HepG2 (cell line): ENCODE results near the gene MEF2A. TPM values are rescaled to one million over a fixed set of nuclear protein-coding genes. Genes with fewer than 3 reads are reported as not detected.

Source experiments
- BORCS8-MEF2B ChIP-seq: sonication (generic); formaldehyde crosslinking; IDR thresholded peaks from 2 replicates; pipeline ENCODE4 v1.8.0; 2022; ENCODE audit warnings: mild to moderate bottlenecking, missing genetic modification reagents
- KDM1A ChIP-seq: IDR thresholded peaks from 2 replicates; pipeline ENCODE4 v1.6.1; 2016; ENCODE audit warnings: missing compliant biosample characterization
- KMT2B ChIP-seq: IDR thresholded peaks from 2 replicates; pipeline ENCODE4 v1.6.1; 2016; ENCODE audit warnings: missing genetic modification reagents, missing compliant biosample characterization
- NPAS2 ChIP-seq: sonication (generic); formaldehyde crosslinking; IDR thresholded peaks from 2 replicates; pipeline ENCODE4 v1.8.0; 2022; ENCODE audit warnings: mild to moderate bottlenecking, missing genetic modification reagents, borderline replicate concordance
- PPARG ChIP-seq: conservative IDR thresholded peaks from 2 replicates; pipeline ENCODE4 v1.6.1; 2016; ENCODE audit warnings: missing biosample characterization, missing genetic modification reagents
- RBFOX2 ChIP-seq: fragments of 200-400 bp; formaldehyde crosslinking; IDR thresholded peaks from 2 replicates; pipeline ENCODE4 v1.6.1; 2017; ENCODE audit warnings: low read depth, mild to moderate bottlenecking, low read length
- SP1 ChIP-seq, 2 experiments: fragments of 450-650 bp in 1 of 2; sonication (generic) in 1 of 2; formaldehyde crosslinking in 1 of 2; IDR thresholded peaks; 2 replicates each; pipeline versions ENCODE4 v1.4.0 to v1.6.1; 2016 to 2020; ENCODE audit warnings: missing genetic modification reagents in 1 of 2
- THAP11 ChIP-seq: IDR thresholded peaks from 2 replicates; pipeline ENCODE4 v1.6.1; 2016; ENCODE audit warnings: missing biosample characterization, missing genetic modification reagents
- ZEB1 ChIP-seq: IDR thresholded peaks from 2 replicates; pipeline ENCODE4 v1.6.1; 2012; ENCODE audit warnings: mild to moderate bottlenecking, low read depth, inconsistent platforms; ENCODE audit not compliant: insufficient replicate concordance
- ZFYVE20 ChIP-seq: sonication (generic); formaldehyde crosslinking; IDR thresholded peaks from 2 replicates; pipeline ENCODE4 v1.8.0; 2023; ENCODE audit warnings: low read depth, mild to moderate bottlenecking, moderate library complexity, missing genetic modification reagents, borderline replicate concordance
- ZNF121 ChIP-seq: sonication (generic); formaldehyde crosslinking; IDR thresholded peaks from 2 replicates; pipeline ENCODE4 v1.5.0; 2020; ENCODE audit warnings: mild to moderate bottlenecking, missing genetic modification reagents
- ZNF143 ChIP-seq: sonication (generic); formaldehyde crosslinking; IDR thresholded peaks from 2 replicates; pipeline ENCODE4 v1.4.0; 2020; ENCODE audit warnings: missing genetic modification reagents
- ZNF496 ChIP-seq: sonication (generic); formaldehyde crosslinking; IDR thresholded peaks from 2 replicates; pipeline ENCODE4 v1.8.1; 2023; ENCODE audit warnings: mild to moderate bottlenecking, moderate library complexity, missing genetic modification reagents; ENCODE audit not compliant: insufficient replicate concordance
- ZNF780A ChIP-seq: sonication (generic); formaldehyde crosslinking; IDR thresholded peaks from 2 replicates; pipeline ENCODE4 v1.8.0; 2022; ENCODE audit warnings: mild to moderate bottlenecking, missing genetic modification reagents, moderate library complexity
- polyA plus RNA-seq, 8 experiments: library from polyadenylated mRNA; depleted of rRNA in 3 of 8; stranded (reverse) in 7 of 8; unstranded in 1 of 8; fragments of >200 nt; fragmentation: Illumina TruSeq in 4 of 8; extraction: Trizol in 4 of 8; gene quantifications; 2 replicates each; pipeline versions ENCODE4 v1.2.1 to v1.2.3, GENCODE V29; 2011 to 2016; ENCODE audit warnings: low read depth in 4 of 8, missing spikeins in 1 of 8, mixed read lengths in 1 of 8; ENCODE audit not compliant: insufficient read depth in 1 of 8
- total RNA-seq, 5 experiments: library from RNA; depleted of rRNA; stranded (reverse); fragments of >200 nt; fragmentation: Illumina TruSeq; extraction: Trizol; gene quantifications; 2 replicates each; pipeline ENCODE4 v1.2.3, GENCODE V29; 2016; ENCODE audit warnings: low read depth in 1 of 5
- TF ChIP-seq, protein P1 (sequence below): sonication (generic); formaldehyde crosslinking; IDR thresholded peaks from 2 replicates; pipeline ENCODE4 v1.4.0; 2020; ENCODE audit warnings: missing genetic modification reagents, borderline replicate concordance
- TF ChIP-seq, protein P2 (sequence below): sonication (generic); formaldehyde crosslinking; IDR thresholded peaks from 2 replicates; pipeline ENCODE4 v1.4.0; 2020; ENCODE audit warnings: mild to moderate bottlenecking, missing genetic modification reagents
- TF ChIP-seq, protein P3 (sequence below): IDR thresholded peaks from 2 replicates; pipeline ENCODE4 v1.6.1; 2016
- TF ChIP-seq, protein P4 (sequence below): sonication (generic); formaldehyde crosslinking; IDR thresholded peaks from 2 replicates; pipeline ENCODE4 v1.9.0; 2022; ENCODE audit warnings: missing genetic modification reagents, mild to moderate bottlenecking, borderline replicate concordance

The MEF2A gene
- total and polyA plus RNA-seq, 2 of the 13 experiments (the other 11 are each of a cell fraction or from before 2014, with no cell fraction given): 15.2 to 24.4 TPM

DNA sequence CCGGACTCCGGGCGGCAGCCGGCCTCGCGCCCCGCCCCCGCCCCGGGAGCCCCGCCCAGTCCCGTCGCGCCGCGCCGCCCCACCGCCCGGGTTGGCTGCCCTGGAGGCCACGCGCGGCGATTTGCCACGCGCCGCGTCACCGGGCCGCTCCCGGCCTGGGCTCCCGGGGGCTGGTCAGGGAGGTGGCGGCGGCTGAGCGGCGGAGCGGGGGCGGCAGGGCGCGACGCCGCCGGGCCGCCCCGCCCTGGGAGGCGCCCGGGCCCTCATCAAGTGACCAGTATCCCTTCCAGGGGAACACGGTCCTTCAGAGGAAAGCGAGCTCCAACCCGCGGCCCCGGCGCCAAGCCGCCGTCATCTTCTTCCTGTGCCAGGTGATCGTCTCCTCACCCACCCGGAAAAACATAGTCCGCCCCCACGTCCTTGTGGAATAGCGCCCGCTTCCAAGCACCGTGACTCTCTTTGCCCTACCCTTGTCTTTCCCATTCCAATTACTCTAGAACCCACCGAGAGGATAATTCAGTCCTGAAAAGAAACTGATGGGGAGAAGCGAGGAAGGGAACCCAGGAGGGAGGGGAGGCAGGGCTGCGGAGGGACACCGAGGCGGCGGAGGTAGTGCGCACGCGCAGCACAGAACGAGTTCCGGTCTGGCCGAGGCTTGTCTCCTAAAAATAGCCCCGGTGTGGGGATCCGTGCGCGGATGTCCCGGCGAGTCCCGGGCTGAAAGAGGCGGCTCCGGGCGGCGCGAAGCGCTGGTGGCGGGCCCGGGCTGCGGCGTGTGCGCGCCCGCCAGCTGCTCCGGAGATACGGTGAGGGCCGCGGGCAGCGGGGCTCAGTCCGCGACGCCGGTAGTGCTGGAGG, at the start of gene MEF2A (continued):
- TF ChIP-seq ZNF143 (CRISPR knock-in tag): 0 out of 2 replicates have a peak, but pooled peaks have one; percentile 35
- TF ChIP-seq, protein P1, sequence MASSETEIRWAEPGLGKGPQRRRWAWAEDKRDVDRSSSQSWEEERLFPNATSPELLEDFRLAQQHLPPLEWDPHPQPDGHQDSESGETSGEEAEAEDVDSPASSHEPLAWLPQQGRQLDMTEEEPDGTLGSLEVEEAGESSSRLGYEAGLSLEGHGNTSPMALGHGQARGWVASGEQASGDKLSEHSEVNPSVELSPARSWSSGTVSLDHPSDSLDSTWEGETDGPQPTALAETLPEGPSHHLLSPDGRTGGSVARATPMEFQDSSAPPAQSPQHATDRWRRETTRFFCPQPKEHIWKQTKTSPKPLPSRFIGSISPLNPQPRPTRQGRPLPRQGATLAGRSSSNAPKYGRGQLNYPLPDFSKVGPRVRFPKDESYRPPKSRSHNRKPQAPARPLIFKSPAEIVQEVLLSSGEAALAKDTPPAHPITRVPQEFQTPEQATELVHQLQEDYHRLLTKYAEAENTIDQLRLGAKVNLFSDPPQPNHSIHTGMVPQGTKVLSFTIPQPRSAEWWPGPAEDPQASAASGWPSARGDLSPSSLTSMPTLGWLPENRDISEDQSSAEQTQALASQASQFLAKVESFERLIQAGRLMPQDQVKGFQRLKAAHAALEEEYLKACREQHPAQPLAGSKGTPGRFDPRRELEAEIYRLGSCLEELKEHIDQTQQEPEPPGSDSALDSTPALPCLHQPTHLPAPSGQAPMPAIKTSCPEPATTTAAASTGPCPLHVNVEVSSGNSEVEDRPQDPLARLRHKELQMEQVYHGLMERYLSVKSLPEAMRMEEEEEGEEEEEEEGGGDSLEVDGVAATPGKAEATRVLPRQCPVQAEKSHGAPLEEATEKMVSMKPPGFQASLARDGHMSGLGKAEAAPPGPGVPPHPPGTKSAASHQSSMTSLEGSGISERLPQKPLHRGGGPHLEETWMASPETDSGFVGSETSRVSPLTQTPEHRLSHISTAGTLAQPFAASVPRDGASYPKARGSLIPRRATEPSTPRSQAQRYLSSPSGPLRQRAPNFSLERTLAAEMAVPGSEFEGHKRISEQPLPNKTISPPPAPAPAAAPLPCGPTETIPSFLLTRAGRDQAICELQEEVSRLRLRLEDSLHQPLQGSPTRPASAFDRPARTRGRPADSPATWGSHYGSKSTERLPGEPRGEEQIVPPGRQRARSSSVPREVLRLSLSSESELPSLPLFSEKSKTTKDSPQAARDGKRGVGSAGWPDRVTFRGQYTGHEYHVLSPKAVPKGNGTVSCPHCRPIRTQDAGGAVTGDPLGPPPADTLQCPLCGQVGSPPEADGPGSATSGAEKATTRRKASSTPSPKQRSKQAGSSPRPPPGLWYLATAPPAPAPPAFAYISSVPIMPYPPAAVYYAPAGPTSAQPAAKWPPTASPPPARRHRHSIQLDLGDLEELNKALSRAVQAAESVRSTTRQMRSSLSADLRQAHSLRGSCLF: no peak
- peak; percentile 26 for TF ChIP-seq ZEB1
- TF ChIP-seq ZNF496 (CRISPR knock-in tag): no peak
- TF ChIP-seq PPARG (CRISPR knock-in tag): no peak
- no peak for TF ChIP-seq KDM1A (CRISPR knock-in tag)
- peak; percentile 84 for TF ChIP-seq RBFOX2
- TF ChIP-seq, protein P2, sequence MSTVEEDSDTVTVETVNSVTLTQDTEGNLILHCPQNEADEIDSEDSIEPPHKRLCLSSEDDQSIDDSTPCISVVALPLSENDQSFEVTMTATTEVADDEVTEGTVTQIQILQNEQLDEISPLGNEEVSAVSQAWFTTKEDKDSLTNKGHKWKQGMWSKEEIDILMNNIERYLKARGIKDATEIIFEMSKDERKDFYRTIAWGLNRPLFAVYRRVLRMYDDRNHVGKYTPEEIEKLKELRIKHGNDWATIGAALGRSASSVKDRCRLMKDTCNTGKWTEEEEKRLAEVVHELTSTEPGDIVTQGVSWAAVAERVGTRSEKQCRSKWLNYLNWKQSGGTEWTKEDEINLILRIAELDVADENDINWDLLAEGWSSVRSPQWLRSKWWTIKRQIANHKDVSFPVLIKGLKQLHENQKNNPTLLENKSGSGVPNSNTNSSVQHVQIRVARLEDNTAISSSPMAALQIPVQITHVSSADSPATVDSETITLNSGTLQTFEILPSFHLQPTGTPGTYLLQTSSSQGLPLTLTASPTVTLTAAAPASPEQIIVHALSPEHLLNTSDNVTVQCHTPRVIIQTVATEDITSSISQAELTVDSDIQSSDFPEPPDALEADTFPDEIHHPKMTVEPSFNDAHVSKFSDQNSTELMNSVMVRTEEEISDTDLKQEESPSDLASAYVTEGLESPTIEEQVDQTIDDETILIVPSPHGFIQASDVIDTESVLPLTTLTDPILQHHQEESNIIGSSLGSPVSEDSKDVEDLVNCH (CRISPR knock-in tag): no peak
- TF ChIP-seq, protein P3, sequence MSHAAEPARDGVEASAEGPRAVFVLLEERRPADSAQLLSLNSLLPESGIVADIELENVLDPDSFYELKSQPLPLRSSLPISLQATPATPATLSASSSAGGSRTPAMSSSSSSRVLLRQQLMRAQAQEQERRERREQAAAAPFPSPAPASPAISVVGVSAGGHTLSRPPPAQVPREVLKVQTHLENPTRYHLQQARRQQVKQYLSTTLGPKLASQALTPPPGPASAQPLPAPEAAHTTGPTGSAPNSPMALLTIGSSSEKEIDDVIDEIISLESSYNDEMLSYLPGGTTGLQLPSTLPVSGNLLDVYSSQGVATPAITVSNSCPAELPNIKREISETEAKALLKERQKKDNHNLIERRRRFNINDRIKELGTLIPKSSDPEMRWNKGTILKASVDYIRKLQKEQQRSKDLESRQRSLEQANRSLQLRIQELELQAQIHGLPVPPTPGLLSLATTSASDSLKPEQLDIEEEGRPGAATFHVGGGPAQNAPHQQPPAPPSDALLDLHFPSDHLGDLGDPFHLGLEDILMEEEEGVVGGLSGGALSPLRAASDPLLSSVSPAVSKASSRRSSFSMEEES (CRISPR knock-in tag): peak; percentile 53
- no peak for TF ChIP-seq ZNF780A (CRISPR knock-in tag)
- no peak for TF ChIP-seq SP1 (IDR thresholded peaks at IDR 0.05)
- TF ChIP-seq SP1 (CRISPR knock-in tag; IDR thresholded peaks at IDR 0.05): peak; percentile 67
- TF ChIP-seq THAP11: peak; percentile 69
- TF ChIP-seq, protein P4, sequence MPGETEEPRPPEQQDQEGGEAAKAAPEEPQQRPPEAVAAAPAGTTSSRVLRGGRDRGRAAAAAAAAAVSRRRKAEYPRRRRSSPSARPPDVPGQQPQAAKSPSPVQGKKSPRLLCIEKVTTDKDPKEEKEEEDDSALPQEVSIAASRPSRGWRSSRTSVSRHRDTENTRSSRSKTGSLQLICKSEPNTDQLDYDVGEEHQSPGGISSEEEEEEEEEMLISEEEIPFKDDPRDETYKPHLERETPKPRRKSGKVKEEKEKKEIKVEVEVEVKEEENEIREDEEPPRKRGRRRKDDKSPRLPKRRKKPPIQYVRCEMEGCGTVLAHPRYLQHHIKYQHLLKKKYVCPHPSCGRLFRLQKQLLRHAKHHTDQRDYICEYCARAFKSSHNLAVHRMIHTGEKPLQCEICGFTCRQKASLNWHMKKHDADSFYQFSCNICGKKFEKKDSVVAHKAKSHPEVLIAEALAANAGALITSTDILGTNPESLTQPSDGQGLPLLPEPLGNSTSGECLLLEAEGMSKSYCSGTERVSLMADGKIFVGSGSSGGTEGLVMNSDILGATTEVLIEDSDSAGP (CRISPR knock-in tag): no peak
- TF ChIP-seq BORCS8-MEF2B (CRISPR knock-in tag): peak; percentile 18; the same call in 1 of the 2 replicates
- TF ChIP-seq ZFYVE20 (CRISPR knock-in tag): no peak
- TF ChIP-seq KMT2B (CRISPR knock-in tag): peak; percentile 85
- no peak for TF ChIP-seq NPAS2 (CRISPR knock-in tag)
- TF ChIP-seq ZNF121: peak; percentile 32; the same call in 1 of the 2 replicates
